HG03039 (cell line): ENCODE measurements around the gene IRX3.
"Not testable (repeated sequence)": the region's sequence is repeated elsewhere in the genome, so short reads cannot be mapped to it uniquely, and the experiment has no call there.

ENCODE experiments used
- ATAC-seq: cut with Tn5 transposase; IDR thresholded peaks from one replicate; pipeline ENCODE4 v1.9.1; 2021; ENCODE audit warnings: mild to moderate bottlenecking, moderate library complexity; ENCODE audit not compliant: unreplicated experiment

The IRX3 gene

GRCh38 chr16:54280751-54281150 lies 5.8 kb downstream of the IRX3 start:
- no peak for ATAC-seq

- no peak for ATAC-seq
These were observed 8.5 kb downstream of the IRX3 start for GRCh38 chr16:54277845-54278703.

GRCh38 chr16:54275956-54276355 lies 10.6 kb downstream of the IRX3 start:
- no peak for ATAC-seq

- ATAC-seq = no peak
These were observed 13.0 kb downstream of the IRX3 start for GRCh38 chr16:54273566-54273965.

GRCh38 chr16:54270711-54271110 lies 15.9 kb downstream of the IRX3 start:
- no peak for ATAC-seq

- no peak for ATAC-seq
These were observed 17.1 kb downstream of the IRX3 start for GRCh38 chr16:54269461-54269860.

- ATAC-seq = no peak
These were observed 17.8 kb downstream of the IRX3 start for GRCh38 chr16:54268766-54269165.

GRCh38 chr16:54268340-54268739 lies 18.2 kb downstream of the IRX3 start:
- ATAC-seq = no peak

GRCh38 chr16:54266363-54266955 lies 20.1 kb downstream of the IRX3 start:
- no peak for ATAC-seq

GRCh38 chr16:54265575-54266107 lies 20.9 kb downstream of the IRX3 start:
- ATAC-seq = no peak

GRCh38 chr16:54253118-54253517 lies 33.5 kb downstream of the IRX3 start:
- ATAC-seq = no peak

GRCh38 chr16:54248863-54249710 lies 37.5 kb downstream of the IRX3 start:
- no peak for ATAC-seq

GRCh38 chr16:54247705-54248104 lies 38.9 kb downstream of the IRX3 start:
- not testable (repeated sequence) for ATAC-seq

GRCh38 chr16:54246454-54246821 lies 40.1 kb downstream of the IRX3 start:
- no peak for ATAC-seq

- no peak for ATAC-seq
These were observed 40.7 kb downstream of the IRX3 start for GRCh38 chr16:54245788-54246453.

- ATAC-seq = no peak
These were observed 42.3 kb downstream of the IRX3 start for GRCh38 chr16:54244061-54244886.

- ATAC-seq = no peak
These were observed 43.4 kb downstream of the IRX3 start for GRCh38 chr16:54243202-54243601.

GRCh38 chr16:54242199-54242598 lies 44.4 kb downstream of the IRX3 start:
- no peak for ATAC-seq

- ATAC-seq = no peak
These were observed 45.1 kb downstream of the IRX3 start for GRCh38 chr16:54241525-54241924.
